NCI-H1092 (cell line): ENCODE data around the gene EPB41L3.

Experiments used
- DNase-seq: peaks from one replicate; lab custom pipeline; 2025; lab: John Stamatoyannopoulos, UW

The EPB41L3 gene

GRCh38 chr18:5451871-5452270 is 91.9 kb downstream of the EPB41L3 start:
- no peak for DNase-seq

GRCh38 chr18:5451150-5451549 is 92.6 kb downstream of the EPB41L3 start:
- no peak for DNase-seq

DNA sequence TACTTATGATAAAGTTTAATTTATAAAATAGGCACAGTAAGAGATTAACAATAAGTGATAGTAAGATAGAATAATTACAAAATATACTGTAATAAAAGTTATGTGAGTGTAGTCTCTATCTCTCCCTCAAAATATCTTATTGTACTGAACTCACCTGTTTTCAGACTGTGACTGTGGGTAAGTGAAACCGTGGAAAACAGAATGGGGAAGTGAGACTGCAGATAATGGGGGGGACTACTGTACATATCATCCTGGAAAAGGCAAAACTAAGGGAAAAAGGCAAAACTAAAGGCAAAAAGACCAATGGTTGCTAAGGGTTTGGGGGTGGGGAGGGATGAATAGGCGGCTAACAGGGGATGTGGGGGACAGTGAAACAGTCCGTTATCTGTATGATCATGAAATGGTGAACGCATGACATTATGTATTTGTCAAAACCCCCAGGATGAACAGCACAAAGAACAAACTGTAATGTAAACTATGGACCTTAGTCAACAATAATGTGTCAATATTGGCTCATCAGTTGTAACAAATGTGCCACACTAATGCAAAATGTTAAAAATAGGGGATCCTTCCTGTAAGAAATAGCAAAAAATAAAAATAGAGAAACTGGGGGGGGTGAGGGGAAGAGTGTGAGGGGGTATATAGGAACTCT is 93.8 kb downstream of the EPB41L3 start:
- DNase-seq = no peak

GRCh38 chr18:5447442-5447841 is 96.4 kb downstream of the EPB41L3 start:
- no peak for DNase-seq

DNA sequence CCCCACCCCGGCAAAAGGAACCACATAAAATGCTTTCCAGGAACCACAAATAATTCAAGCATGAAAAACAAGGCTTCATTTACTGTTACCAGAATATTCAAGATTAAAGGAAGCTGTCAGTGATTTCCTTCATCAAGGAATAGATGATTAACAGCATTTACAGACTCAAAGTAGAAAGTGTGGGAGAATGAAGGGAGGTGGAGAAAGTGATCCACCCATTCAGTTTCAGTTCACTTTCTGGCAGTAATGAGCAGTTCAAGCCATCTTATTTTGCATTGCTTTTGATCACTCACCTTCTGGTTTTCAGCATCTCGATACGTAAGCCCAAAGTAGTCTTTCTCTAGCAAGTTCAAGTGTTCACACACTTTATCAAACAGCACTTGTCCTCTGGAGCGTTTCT is 99.0 kb downstream of the EPB41L3 start:
- DNase-seq = no peak

DNA sequence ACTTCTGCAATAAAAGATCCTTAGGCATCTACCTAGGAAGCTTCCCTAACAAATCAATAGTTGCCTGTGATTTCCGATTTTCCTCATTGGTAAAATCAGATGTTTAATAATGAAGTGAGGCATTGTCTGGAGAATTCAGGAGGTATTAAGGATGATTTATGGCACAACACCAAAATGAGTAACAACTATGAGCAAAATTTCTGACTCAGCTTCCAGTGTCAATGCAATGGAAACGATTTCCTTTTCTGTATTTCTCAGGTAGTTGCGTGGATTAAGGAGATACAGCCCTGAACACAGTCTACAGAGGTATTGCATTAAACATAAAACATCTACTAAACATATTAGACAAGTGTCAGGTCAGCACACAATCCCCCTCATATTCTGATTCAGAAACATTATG is 99.5 kb downstream of the EPB41L3 start:
- no peak for DNase-seq

- DNase-seq = no peak
Measured at GRCh38 chr18:5439986-5440696, 103.7 kb downstream of the EPB41L3 start.

- DNase-seq = no peak
Measured at GRCh38 chr18:5434425-5434824, 109.4 kb downstream of the EPB41L3 start.

GRCh38 chr18:5431836-5432575 is 111.8 kb downstream of the EPB41L3 start:
- no peak for DNase-seq

DNA sequence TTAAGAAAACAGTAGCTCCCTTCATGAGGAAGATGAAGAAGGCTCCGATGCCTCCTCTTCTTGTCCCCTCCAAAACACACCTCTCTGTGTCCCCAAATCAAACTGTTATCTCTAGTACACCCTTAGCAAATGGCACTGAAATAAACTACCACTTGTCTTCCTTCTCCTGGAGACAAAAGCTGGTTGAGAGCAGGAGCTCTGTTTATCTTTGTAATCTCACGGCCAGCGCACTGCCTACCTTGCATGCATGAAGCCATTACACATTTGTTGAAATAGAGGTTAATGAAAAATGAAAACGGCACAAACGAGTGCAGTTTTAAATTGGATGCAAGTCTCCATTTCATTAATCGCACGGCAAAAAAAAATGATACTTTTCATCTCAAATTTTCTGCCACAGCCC is 113.7 kb downstream of the EPB41L3 start:
- peak; percentile 2 for DNase-seq

- no peak for DNase-seq
Measured at GRCh38 chr18:5429681-5430080, 114.1 kb downstream of the EPB41L3 start.

- no peak for DNase-seq
Measured at GRCh38 chr18:5425721-5426120, 118.1 kb downstream of the EPB41L3 start.

DNA sequence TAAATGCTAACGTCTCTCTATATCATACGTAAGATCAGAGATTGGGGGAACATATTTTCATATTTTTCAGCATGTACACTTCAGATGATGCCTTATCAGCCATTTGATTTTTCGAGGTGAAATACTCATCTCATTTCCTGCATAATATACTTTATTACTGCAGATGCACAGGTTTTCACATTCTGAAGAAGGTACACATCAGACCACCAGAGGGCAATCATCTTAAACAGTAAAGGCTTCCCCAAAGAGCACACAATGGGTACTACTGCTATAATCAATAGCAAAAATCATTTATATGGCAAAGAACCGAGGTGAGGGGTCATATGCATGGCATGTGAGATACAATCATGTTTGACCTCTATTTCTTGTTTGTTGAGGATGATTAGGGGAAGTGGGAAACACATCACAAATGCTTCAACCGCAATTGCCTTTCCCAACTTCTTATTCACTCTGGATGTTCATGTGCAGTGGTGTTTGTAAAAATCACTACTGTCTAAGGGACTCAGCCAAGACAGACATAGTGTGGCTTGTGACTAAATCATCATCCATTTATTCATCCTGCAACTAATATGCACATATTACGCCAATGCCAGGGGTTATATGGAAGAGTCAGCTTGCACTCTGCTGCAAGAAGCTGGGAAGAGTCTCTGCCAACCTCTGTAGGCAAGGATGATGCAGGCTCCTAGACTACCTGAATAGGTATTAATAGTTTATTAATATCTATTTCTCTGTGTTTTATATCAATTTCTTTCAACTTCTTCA is 118.7 kb downstream of the EPB41L3 start:
- DNase-seq = peak; percentile 27

GRCh38 chr18:5422626-5423025 is 121.2 kb downstream of the EPB41L3 start:
- no peak for DNase-seq

- no peak for DNase-seq
Measured at GRCh38 chr18:5421981-5422380, 121.8 kb downstream of the EPB41L3 start.

- DNase-seq = no peak
Measured at GRCh38 chr18:5420906-5421305, 122.9 kb downstream of the EPB41L3 start.

GRCh38 chr18:5419601-5420000 is 124.2 kb downstream of the EPB41L3 start:
- DNase-seq = no peak

- DNase-seq = no peak
Measured at GRCh38 chr18:5419030-5419429, 124.8 kb downstream of the EPB41L3 start.

DNA sequence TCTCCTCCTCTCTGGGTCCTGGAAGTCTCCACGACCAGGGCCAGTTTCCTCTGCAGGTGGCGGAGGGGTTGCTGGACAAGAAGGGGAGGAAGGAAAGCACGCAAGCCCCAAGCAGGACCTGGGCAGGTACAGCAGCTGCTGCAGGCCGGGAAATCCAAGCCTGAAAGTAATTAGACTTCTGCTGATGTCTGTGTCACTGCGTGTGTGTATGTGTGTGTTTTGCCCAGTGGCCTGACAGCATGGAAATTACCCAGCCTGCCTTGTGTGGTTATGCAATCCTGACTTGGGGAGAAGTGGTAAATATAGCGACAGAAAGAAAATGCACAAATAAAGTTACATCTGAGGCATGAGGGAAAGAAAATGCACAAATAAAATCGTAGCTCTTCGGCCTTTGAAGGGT is 126.5 kb downstream of the EPB41L3 start:
- no peak for DNase-seq

GRCh38 chr18:5416112-5416511 is 127.7 kb downstream of the EPB41L3 start:
- DNase-seq = no peak

DNA sequence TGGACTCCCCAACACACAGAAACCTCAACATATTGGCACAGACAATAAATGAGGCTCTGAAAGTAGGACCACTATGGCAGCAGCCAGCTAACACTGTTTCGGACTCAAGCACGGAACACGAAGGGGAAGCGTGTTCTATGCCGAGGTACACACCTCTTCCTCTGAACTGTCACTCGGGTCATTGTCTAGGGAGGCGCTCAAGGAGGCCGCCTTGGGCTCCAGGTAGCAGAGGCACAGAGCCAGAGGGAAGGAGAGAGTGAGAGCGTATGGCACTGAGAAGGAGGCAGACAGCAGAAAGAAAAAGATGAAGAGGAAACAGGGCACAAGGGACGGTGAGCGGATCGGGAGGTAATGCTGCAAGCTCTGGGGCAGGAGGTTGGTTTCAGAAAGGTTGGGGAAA is 128.1 kb downstream of the EPB41L3 start:
- no peak for DNase-seq

GRCh38 chr18:5415031-5415430 is 128.8 kb downstream of the EPB41L3 start:
- no peak for DNase-seq
